NCI-H1048 (cell line): ENCODE results near the gene KYNU.
"Not testable (repeated sequence)": the region's sequence is repeated elsewhere in the genome, so short reads cannot be mapped to it uniquely, and the experiment has no call there.

ENCODE experiments used
- DNase-seq: peaks from one replicate; lab custom pipeline; 2025; lab: John Stamatoyannopoulos, UW

Gene KYNU

GRCh38 chr2:143089520-143089919 is 212.1 kb downstream of the KYNU start:
- not testable (repeated sequence) for DNase-seq
